AG04450 (cell line): ENCODE results near the gene ERRFI1. TPM values are rescaled to one million over a fixed set of nuclear protein-coding genes. Genes with fewer than 3 reads are reported as not detected.
A peak's percentile ranks its signal among the peaks of the same experiment; 100 is the strongest.

ENCODE experiments used
- CTCF ChIA-PET: fragments of 300-600, 350-600 bp; formaldehyde crosslinking; extraction: SDS; loops from one replicate; lab custom pipeline; 2022; ENCODE audit warnings: antibody characterized with exemption, inconsistent platforms; lab: Charles Lee
- POLR2A ChIA-PET: fragments of 350-600 bp; formaldehyde crosslinking; extraction: SDS; loops from one replicate; lab custom pipeline; 2021; ENCODE audit warnings: antibody characterized with exemption, inconsistent platforms; lab: Yijun Ruan, JAX
- DNase-seq: peaks from one replicate; pipeline ENCODE4 v3.0.0-alpha.2; 2011; ENCODE audit warnings: low read depth, low spot score
- H3K27ac ChIP-seq: one replicate; pipeline ENCODE4 v1.5.1; 2012; ENCODE audit warnings: low read depth, low read length, control low read depth
- H3K27me3 ChIP-seq: one replicate; pipeline ENCODE4 v1.6.0; 2012; ENCODE audit warnings: low read length; ENCODE audit not compliant: control insufficient read depth, insufficient read depth
- H3K4me3 ChIP-seq: 2 replicates; pipeline ENCODE4 v1.5.1; 2011; ENCODE audit warnings: mild to moderate bottlenecking, low read depth, low read length, control low read depth
- H3K9me3 ChIP-seq: 2 replicates; pipeline ENCODE4 v1.5.1; 2012; ENCODE audit warnings: low read length; ENCODE audit not compliant: control insufficient read depth, insufficient read depth
- polyA plus RNA-seq: library from polyadenylated mRNA; depleted of rRNA; stranded (reverse); fragments of >200 nt; gene quantifications from 2 replicates; pipeline ENCODE4 v1.2.3, GENCODE V29; 2011
- TF ChIP-seq, protein P1 (sequence below): IDR thresholded peaks from 2 replicates; pipeline ENCODE4 v1.5.1; 2011; ENCODE audit warnings: low read depth, low read length, control low read depth, inconsistent platforms

Gene ERRFI1
- polyA plus RNA-seq, 1 experiment = 105 TPM

DNA sequence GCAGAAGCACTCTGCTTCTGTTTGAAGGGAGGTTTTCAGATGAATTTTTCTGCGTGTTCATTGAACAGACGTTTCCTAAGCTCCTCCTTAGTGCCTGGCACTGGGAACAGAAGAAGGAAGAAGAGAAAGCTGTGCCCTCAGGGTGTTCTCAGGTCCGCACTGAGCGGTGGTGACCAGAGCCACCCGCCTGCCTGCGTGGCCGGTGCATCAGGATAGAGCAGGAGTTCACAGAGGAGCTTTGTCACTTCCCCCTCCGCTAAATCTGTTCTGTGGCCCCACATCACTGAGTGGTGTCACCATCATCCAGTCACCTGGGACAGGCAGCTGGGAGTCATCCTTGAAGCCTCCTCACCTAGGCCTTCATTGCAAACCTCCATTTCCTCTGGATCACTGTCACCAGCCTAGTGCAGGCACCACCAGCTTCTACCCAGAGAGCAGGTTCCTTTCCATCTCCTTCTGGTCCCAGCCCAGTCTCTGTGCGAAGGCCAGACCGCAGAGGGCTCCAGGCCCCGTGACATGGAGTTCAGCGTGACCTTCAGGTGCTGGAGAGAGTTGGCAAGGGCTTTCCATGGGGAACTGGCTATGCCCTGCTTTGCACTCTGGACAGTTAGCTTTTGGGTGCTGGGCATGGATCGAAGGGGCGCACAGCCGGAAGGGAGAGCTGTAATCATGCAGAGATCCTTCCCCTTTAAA is 42.9 kb downstream of the ERRFI1 start:
- CTCF ChIA-PET = interaction anchor here (0.6 to 6.2 kb wide), 9 partner anchors 8 to 367 kb away, joined by 3 to 53 read pairs (median 4); no protein-coding TSS in a partner anchor

DNA sequence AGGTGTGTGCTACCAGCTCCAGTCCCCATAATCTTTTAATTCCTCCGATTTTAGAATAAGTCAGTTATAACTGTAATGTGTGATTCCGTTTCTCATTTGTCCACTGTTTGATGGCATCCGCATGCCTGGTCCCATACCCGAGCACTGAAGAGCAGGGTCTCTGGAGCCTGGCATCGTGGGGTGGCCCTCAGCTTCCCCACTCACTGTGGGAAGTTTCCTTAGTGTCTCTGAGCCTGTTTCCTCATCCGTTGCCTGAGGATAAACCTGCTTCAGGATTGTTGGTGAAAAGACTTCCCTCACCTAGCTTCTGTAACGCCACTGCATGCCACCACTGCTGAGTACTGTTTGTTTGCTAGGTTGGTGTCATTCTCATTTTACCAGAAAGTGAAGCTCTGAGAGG is 45.1 kb downstream of the ERRFI1 start:
- TF ChIP-seq, protein P1, sequence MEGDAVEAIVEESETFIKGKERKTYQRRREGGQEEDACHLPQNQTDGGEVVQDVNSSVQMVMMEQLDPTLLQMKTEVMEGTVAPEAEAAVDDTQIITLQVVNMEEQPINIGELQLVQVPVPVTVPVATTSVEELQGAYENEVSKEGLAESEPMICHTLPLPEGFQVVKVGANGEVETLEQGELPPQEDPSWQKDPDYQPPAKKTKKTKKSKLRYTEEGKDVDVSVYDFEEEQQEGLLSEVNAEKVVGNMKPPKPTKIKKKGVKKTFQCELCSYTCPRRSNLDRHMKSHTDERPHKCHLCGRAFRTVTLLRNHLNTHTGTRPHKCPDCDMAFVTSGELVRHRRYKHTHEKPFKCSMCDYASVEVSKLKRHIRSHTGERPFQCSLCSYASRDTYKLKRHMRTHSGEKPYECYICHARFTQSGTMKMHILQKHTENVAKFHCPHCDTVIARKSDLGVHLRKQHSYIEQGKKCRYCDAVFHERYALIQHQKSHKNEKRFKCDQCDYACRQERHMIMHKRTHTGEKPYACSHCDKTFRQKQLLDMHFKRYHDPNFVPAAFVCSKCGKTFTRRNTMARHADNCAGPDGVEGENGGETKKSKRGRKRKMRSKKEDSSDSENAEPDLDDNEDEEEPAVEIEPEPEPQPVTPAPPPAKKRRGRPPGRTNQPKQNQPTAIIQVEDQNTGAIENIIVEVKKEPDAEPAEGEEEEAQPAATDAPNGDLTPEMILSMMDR = no peak
- no peak overlapping the region for H3K27ac ChIP-seq
- ChIA-PET CTCF (interaction anchor here (0.6 to 6.2 kb wide), 7 partner anchors 10 to 1517 kb away, joined by 3 to 53 read pairs (median 4); no protein-coding TSS in a partner anchor), POLR2A (interaction anchor here (0.7 to 0.8 kb wide), 2 partner anchors 368 to 1049 kb away, joined by 3 to 6 read pairs; no protein-coding TSS in a partner anchor)
- no peaks in the 10 kb centered on the region for H3K9me3 ChIP-seq
- H3K27me3 ChIP-seq = no peaks in the 10 kb centered on the region
- no peak overlapping the region for H3K4me3 ChIP-seq
- DNase-seq = no peak

More for the DNA sequence above, 42.9 kb downstream of the ERRFI1 start:
- TF ChIP-seq, protein P1 = no peak
- H3K27me3 ChIP-seq = no peaks in the 10 kb centered on the region
- no peak overlapping the region for H3K4me3 ChIP-seq
- H3K9me3 ChIP-seq = no peaks in the 10 kb centered on the region
- POLR2A ChIA-PET = interaction anchor here (1.1 kb wide), 1 partner anchor 22 kb away, joined by 3 read pairs; no protein-coding TSS in a partner anchor
- H3K27ac ChIP-seq = no peak overlapping the region
- no peak for DNase-seq

DNA sequence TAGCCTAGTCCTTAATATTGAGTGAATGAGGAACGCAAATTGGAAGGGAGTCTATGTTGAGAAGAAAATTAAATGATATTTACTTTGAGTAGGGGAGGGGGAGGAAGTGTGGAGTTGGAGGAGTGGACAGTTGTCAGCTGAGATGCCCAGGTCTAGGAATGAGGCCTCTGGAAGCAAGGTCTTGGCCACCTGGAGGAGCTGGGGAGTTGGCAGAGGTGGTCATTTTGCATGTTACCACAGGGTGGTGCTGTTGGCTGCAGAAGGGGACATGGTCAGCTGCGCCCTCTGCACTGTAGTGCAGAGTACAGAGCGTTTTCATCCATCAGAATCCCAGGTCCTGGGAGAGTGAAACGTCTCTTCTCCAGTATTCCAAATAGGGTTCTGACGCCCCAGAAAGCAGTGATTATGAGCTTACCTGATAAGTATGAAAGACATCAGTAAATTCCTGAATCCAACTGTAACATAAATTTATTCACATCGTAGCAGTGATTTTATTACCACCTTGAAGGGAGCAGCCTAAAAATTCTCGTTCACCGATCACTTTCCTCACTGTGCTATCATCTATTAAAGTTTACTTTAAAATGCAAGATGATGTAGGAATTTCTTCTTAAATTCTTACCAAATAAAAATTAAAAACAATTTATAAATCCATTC is 50.8 kb downstream of the ERRFI1 start:
- CTCF ChIA-PET = interaction anchor here (0.6 to 5.5 kb wide), 51 partner anchors 9 to 875 kb away, joined by 3 to 75 read pairs (median 4); no protein-coding TSS in a partner anchor
- H3K27ac ChIP-seq = no peak overlapping the region
- H3K4me3 ChIP-seq = no peak overlapping the region
- TF ChIP-seq, protein P1 = peak; percentile 90
- peak; percentile 48 for DNase-seq
- H3K27me3 ChIP-seq = no peaks in the 10 kb centered on the region
- POLR2A ChIA-PET = no interaction called here
- no peaks in the 10 kb centered on the region for H3K9me3 ChIP-seq

DNA sequence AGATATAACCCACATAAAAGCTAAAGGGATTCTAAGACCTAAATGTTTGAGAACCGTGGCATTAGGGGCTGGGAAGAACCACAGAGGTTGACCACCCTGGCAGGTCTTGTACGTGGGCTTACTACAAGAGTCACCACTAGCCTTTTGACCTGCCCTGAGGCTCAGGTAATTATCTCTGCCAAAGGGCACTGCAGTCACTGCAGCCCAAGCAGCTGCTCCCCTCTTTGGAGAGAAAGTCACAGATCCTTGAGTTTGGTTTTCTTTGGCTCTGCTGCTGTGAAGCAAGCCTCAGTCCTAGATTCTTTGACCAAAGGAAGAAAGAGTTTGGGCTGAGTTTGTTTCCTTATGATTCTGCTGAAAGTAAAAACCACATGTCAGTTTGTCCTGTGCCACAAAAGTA is 53.0 kb downstream of the ERRFI1 start:
- Histone ChIP-seq H3K9me3 (no peaks in the 10 kb centered on the region), H3K27ac (no peak overlapping the region), H3K4me3 (no peak overlapping the region), H3K27me3 (no peaks in the 10 kb centered on the region)
- no peak for DNase-seq
- TF ChIP-seq, protein P1 = no peak
- CTCF ChIA-PET = interaction anchor here (0.6 kb wide), 2 partner anchors 391 to 876 kb away, joined by 3 to 4 read pairs; no protein-coding TSS in a partner anchor
- POLR2A ChIA-PET = interaction anchor here (0.7 kb wide), 1 partner anchor 43 kb away, joined by 3 read pairs; no protein-coding TSS in a partner anchor

DNA sequence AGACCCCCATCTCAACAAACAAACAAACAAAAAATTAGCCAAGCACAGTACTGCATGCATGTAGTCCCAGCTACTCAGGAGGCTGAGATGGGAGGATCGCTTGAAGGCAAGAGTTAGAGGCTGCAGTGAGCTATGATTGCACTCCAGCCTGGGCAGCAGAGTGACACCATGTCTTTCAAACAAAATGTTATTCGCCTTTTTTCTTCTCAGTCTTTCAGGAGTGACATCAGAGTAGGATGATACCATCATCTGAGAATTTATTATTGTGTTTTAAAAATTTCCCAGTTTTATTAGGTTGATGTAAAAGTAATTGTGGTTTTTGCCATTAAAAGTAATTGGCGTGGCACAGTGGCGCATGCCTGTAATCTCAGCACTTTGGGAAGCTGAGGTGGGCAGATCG is 53.8 kb downstream of the ERRFI1 start:
- ChIA-PET POLR2A (no interaction called here), CTCF (no interaction called here)
- no peak for DNase-seq
- Histone ChIP-seq H3K9me3 (no peaks in the 10 kb centered on the region), H3K27ac (no peak overlapping the region), H3K4me3 (no peak overlapping the region), H3K27me3 (no peaks in the 10 kb centered on the region)
- TF ChIP-seq, protein P1 = no peak
